Activated T-cell treated with anti-CD3 and anti-CD28 coated beads for 4 hours (primary cell): ENCODE data around the gene FBN2.
"Not testable (repeated sequence)": the region's sequence is repeated elsewhere in the genome, so short reads cannot be mapped to it uniquely, and the experiment has no call there.

ENCODE experiments used
- DNase-seq: peaks from one replicate; pipeline ENCODE4 v3.0.0-alpha.2; 2020

The FBN2 gene

GRCh38 chr5:128475693-128476092, 62.4 kb downstream of the FBN2 start:
- no peak for DNase-seq

DNA sequence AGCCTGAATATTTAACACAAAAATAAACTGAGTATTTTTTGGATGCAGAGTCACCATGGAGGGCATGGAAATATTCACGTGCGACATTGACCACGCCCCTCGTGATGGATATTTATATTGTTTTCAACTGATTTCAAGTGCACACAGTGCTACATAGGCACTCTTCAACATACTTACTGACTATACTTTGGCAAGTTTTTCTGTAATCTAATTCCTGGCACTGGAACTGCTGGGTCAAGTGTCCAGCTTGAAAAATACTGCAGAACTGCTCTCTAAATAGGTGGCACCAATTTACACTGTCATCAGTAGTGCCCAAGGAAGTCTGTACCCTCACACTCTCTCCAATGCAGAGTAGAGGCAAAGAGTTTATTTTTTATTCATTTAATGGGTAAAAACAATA, 65.1 kb downstream of the FBN2 start:
- DNase-seq = no peak

DNA sequence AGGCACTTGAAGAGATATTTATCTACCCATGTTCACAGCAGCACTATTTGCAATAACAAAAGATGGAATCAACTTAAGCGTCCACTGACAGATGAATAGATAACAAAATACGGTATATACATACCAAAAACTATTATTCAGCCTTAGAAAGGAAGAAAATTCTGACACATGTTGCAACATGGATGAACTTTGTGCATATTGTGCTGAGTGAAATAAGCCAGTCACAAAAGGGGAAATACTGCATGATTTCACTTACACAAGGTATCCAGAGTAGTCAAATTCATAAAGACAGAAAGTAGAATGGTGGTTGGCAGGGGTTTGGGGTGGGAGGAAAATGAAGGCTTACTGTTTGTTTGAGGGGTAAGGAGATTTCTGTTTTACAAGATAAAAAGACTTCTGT, 66.0 kb downstream of the FBN2 start:
- no peak for DNase-seq

DNA sequence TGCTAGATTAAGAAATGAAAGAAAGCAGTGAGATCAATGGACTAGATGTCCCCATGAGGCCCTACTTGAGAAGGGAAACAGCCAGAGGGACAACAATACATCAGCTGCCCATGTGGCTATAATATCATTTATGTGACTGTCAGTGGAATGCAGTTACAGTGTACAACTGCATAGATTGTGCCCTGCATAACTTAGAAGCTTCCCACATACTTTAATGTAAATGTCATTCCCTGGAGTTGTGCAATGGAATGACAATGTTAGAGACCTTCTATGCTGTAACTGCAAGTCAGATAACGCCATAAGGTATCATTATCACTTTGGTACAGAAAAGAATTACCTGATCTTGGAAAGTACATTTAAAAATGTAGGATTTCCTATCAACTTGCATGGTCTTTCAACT, 67.4 kb downstream of the FBN2 start:
- no peak for DNase-seq

GRCh38 chr5:128469912-128470311, 68.1 kb downstream of the FBN2 start:
- DNase-seq = no peak

DNA sequence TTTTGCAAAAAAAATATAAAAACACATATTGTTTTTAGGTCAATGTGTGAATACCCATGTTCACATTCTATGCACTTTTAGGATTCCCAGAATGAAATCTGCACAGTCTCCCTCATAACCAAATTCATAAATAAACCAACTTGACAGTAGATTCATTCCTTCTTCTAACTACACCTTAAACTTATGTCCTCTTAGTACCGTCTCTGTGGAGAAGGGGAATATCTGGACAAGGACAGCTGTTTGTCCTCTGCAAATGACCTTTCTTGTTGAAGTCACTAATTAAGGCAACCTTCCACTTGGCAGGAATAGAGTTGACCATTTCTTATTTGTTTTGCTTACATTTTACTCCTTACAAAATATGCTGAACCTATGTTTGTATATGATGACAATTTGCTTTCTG, 71.1 kb downstream of the FBN2 start:
- no peak for DNase-seq

GRCh38 chr5:128466554-128466953, 71.5 kb downstream of the FBN2 start:
- DNase-seq = no peak

- no peak for DNase-seq
These were observed 73.4 kb downstream of the FBN2 start for GRCh38 chr5:128464596-128464995.

DNA sequence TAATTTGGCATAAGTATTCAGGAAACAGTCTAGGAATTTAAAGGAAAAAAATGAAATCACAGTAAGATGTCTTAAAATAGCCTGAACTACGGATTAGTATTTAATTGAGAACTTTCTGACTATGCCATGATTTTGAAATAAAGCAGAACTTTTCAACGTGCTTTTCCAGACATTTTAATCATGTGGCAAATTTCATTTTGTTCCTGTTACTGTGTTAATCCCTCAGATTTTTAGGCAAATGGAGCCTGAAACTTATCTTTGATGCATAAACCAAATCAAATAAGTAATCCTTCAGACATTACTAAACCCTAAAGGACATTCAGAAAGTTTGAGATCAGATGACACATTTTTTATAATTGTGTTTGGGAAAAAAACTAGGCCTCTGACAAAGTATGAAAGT, 75.7 kb downstream of the FBN2 start:
- DNase-seq = no peak

GRCh38 chr5:128457147-128457915, 80.7 kb downstream of the FBN2 start:
- DNase-seq = not testable (repeated sequence)

GRCh38 chr5:128455841-128456361, 82.1 kb downstream of the FBN2 start:
- no peak for DNase-seq

DNA sequence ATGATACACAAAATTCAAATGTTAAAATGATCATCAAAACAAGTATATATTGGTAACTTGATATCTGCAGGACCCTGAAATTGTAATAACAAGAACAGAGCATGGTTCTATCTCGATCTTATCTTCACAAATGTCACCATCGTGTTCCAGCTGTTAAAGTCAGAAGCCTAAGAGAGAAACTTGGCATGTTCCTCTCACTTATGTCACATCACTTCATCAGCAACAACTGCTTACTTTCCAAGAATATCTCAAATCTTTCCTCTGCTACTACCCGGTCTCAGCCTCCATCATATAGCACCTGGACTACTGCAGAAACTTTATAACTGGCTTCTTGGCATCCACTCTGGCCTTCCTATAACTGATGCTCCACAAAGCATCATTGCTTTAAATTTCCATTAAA, 84.9 kb downstream of the FBN2 start:
- no peak for DNase-seq

GRCh38 chr5:128447224-128447623, 90.8 kb downstream of the FBN2 start:
- not testable (repeated sequence) for DNase-seq

GRCh38 chr5:128441941-128442350, 96.1 kb downstream of the FBN2 start:
- DNase-seq = no peak

- no peak for DNase-seq
These were observed 96.9 kb downstream of the FBN2 start for GRCh38 chr5:128441165-128441564.

- DNase-seq = no peak
These were observed 101.3 kb downstream of the FBN2 start for GRCh38 chr5:128436749-128437188.

- no peak for DNase-seq
These were observed 102.2 kb downstream of the FBN2 start for GRCh38 chr5:128435861-128436260.

GRCh38 chr5:128434993-128435392, 103.1 kb downstream of the FBN2 start:
- DNase-seq = no peak

DNA sequence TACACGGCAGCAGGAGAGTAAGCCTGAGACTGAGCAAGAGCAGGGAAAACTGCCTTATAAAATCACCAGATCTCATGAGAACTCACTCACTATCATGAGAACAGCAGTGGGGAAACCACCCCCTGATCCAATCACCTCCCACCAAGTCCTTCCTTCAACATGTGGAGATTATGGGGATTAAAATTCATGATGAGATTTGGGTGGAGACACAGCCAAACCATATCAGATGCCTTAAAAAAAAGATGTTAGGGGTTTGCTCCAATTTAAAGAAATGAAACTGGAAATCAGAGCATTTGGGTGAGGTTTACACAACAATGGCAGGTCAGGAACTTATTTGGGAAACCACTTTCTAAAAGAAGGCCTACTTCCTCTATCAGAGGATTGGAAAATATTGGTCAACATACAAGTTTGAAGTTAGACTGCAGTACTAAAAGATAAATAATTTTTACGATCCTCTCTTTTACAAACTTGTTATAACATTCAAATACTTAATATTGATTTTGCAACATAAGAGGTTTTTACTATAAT, 105.1 kb downstream of the FBN2 start:
- DNase-seq = no peak

GRCh38 chr5:128427921-128428320, 110.1 kb downstream of the FBN2 start:
- no peak for DNase-seq

DNA sequence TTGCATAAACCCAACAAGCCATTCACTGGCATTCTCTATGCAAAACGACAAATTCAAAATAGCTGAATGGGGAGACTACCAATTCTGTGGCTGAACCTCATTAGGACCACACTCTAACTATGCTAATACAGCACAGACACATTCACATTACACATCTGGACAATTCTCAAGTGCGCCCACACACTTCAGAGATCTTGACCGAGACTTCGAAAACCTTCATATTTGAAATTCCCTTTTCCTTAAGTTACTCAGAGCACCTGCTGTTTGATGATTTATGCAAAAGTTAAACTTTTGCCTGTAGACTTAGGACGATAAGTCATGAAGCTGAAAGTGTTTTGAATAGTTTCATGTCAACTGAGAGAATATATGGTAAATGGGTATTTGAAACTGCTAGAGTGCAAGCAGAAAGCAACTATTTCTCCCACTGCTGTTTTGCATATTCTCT, 111.9 kb downstream of the FBN2 start:
- no peak for DNase-seq

GRCh38 chr5:128424646-128425045, 113.4 kb downstream of the FBN2 start:
- DNase-seq = no peak

DNA sequence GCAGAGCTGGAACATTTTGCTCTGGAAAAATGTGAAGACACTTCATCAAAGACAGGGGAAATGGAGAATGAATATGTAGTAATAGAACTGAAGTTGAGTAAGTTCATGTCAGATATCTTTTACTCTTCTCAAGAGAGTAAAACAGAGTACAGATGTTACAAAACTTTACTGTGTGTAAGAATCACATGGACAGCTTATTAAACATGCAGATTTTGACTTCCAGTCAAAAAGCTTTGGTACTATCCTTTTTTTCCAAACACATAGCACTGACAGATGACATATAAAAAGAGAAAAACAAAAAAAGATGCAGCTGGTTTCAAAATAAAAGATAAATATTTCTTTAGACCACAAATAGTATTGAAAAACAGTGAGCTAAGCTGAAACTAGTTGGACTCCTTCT, 115.4 kb downstream of the FBN2 start:
- DNase-seq = no peak

DNA sequence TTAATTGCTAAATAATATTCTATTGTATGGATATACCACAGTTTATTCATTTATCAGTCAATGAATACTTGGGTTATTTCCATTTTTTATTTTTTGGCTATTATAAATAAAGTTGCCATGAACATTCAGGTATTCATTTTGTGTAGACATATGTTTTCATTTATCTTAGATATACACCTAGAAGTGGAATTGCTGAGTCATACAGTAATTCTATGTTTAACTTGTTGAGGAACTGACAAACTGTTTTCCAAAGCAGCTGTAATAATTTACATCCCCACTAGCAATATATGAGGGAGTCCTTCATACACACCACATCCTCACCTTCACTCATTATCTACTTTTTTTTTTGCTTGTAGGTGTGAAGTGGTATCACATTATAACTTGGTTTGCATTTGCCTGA, 123.6 kb downstream of the FBN2 start:
- no peak for DNase-seq

- no peak for DNase-seq
These were observed 124.7 kb downstream of the FBN2 start for GRCh38 chr5:128413356-128413755.
